Dendritic cell treated with granulocyte-macrophage colony-stimulating factor and Interleukin-4, amounts not matched to agents 40 ng/mL and 50 ng/mL, for 4 days (primary cell): Measurements from ENCODE around the gene CAPN8.

Experiments used
- H3K27ac Mint-ChIP-seq: one replicate; pipeline ENCODE4 v1.8.0; 2022; ENCODE audit warnings: mild to moderate bottlenecking, mixed read lengths
- H3K27me3 Mint-ChIP-seq: one replicate; pipeline ENCODE4 v1.8.0; 2022; ENCODE audit warnings: mild to moderate bottlenecking, mixed read lengths
- H3K36me3 Mint-ChIP-seq: one replicate; pipeline ENCODE4 v1.8.0; 2022; ENCODE audit warnings: low read depth, mixed read lengths
- H3K4me1 Mint-ChIP-seq: one replicate; pipeline ENCODE4 v1.8.0; 2022; ENCODE audit warnings: low read depth, mixed read lengths
- H3K4me3 Mint-ChIP-seq: one replicate; pipeline ENCODE4 v1.8.0; 2022; ENCODE audit warnings: mild to moderate bottlenecking, moderate library complexity, mixed read lengths
- H3K9me3 Mint-ChIP-seq: one replicate; pipeline ENCODE4 v1.8.0; 2022; ENCODE audit warnings: mixed read lengths
- intact Hi-C: fragments of 100-400 bp; cut with micrococcal nuclease; formaldehyde crosslinking; loops from one replicate; pipeline ENCODE4 v1.15.0; 2022

Gene CAPN8

DNA sequence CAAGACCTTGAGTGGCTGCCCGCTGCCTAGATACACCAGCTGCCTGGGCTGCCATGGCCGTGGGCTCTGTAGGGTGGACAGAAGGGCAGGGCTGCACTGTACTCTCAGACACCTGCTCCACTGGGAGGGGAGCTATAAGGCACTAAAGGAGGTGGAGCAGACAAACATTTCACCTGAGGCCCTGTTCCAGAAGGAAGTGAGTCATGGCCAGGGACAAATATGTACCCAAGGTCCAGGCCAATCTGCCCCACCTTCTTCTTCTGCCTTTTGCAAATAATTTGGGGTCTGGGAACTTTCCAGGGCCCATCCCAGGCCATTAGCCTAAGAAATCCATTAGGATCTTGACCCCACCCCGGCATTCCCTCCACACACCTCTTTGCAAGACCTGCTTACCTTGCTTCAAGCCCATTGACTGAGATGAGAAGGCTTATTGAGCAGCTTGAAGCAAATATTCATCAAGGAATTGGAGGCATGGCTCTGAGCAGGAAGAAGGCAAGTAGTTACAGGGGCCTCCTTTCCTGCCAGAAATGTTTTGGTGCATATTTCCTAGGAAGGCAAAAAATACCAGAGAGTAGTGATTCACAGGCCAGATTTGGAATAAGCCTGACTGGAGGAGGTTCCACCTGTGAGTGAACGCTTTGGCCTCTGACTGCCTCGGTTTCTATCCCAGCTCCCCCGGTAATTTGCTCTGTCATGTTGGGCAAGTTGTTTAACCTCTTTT, at the start of gene CAPN8:
Gene CAPN8 (minus strand): TSS at position 110 of the 721 bp plus-strand sequence. CDS start 55 bp downstream, at position 55.
- Mint-ChIP-seq H3K27ac (no peak within 1 kb of the TSS), H3K4me1 (peaks cover 3% of the 10 kb centered on the region), H3K4me3 (no peak within 1 kb of the TSS), H3K9me3 (no peaks in the 10 kb centered on the region), H3K27me3 (peaks cover 18% of the 10 kb centered on the region), H3K36me3 (no peaks in the 10 kb centered on the region)
- intact Hi-C loops = no loop called here

DNA sequence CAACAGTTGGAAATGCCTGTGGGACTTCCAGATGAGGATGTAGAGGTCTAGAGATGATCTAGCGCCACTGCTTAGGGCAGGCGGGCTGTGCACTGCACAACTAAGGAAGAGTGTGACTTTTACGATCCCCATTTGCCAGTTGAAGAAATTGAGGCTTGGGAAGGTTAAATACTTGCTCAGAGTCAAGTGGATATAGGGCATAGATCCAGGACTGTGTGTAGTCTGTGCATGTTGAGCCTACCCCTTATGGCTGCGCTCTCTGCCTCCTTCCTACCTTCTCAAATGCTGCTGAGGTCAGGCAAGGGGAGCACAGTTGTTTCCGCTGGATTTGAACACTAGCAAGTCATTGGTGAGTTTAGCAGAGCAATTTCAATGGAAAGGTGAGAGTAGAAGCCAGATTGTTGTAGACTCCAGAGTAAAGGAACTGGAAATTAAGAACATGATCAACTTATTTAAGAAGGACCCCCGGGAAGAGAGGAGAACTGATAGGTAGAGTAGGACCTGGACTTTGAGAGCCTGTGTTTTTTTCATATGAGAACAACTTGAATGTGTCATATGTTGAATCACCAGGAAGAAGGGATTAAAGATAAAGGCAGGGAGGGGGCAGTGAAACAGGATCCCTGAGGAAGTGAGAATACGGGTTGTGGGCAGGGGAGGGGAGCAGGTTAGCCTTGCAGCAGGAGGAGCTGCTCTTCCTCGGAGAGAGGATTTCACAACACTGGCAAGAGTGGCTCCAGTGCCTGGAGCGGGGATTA, 49.5 kb upstream of the CAPN8 start:
- Mint-ChIP-seq H3K4me3 (peak overlapping the region; percentile 49), H3K27me3 (no peaks in the 10 kb centered on the region), H3K9me3 (no peaks in the 10 kb centered on the region), H3K36me3 (peaks cover 48% of the 10 kb centered on the region), H3K4me1 (peaks cover 65% of the 10 kb centered on the region), H3K27ac (peak overlapping the region; percentile 54)
- intact Hi-C loops = loop anchor here (5.0 to 10.0 kb wide), 2 partner anchors 130 to 617 kb away; partner anchors contain the start of genes NVL and TP53BP2

DNA sequence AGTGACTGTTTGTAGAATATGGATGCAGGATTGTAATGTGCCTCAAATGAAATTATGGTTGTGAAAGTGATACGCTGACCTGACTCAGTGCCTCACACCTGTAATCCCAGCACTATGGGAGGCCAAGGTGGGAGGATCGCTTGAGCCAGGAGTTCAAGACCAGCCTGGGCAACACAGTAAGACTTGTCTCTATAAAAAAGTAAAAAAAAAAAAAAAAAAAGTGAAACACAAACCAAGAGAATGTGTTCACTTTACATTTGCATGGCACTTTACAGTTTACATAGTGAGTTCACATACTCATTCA, 48.9 kb upstream of the CAPN8 start:
- Mint-ChIP-seq H3K36me3 (peaks cover 41% of the 10 kb centered on the region), H3K4me1 (peaks cover 60% of the 10 kb centered on the region), H3K9me3 (no peaks in the 10 kb centered on the region), H3K4me3 (no peak overlapping the region), H3K27me3 (no peaks in the 10 kb centered on the region), H3K27ac (peak overlapping the region; percentile 94)
- intact Hi-C loops = loop anchor here (5.0 to 10.0 kb wide), 2 partner anchors 130 to 618 kb away; partner anchors contain the start of genes NVL and TP53BP2

DNA sequence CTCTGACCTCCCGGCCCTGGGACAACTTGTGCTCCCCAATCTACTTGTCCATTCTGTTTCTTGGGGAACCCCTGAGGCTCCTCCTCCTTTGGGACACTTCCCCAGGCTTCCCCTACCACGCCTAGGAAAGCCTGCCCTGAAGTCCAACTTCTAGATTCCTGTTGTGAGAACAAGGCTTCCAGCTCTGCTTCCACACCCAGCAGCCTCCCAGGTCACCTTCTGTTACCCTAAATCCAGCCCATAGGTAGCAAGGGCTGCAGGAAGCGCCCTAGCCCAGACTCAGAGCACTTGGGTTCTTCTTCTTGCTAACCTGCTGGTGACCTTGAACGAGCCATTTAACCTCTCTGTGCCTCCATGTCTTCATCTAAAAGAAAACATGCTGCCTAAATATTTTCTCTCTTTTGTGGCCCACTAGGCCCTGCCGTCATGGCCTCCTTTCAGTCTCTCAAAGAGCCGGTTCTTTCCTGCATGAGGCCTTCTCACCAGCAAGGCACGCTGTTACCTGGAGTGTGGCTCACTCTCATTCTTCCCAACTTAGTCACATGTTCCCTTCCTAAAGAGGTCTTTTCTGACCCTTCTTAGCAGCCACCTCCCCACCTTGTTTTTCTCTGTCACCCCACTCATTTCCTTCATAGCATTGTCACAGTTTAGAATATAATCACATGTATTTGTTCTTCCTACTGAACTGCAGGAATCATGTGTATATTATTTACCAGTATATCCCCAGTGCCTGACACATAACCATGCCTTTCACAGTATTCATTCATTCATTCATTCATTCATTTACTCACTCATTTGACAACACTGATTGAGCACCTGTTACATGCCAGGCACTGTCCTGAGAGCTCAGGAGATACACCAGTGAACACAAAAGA, 48.3 kb upstream of the CAPN8 start:
- Mint-ChIP-seq H3K4me3 (peak overlapping the region; percentile 97), H3K36me3 (peaks cover 35% of the 10 kb centered on the region), H3K27ac (peak overlapping the region; percentile 94), H3K9me3 (no peaks in the 10 kb centered on the region), H3K27me3 (peaks cover 3% of the 10 kb centered on the region), H3K4me1 (peaks cover 63% of the 10 kb centered on the region)
- intact Hi-C loops = loop anchor here (1.0 to 10.0 kb wide), 4 partner anchors 13 to 619 kb away; partner anchors contain the start of genes NVL and TP53BP2

DNA sequence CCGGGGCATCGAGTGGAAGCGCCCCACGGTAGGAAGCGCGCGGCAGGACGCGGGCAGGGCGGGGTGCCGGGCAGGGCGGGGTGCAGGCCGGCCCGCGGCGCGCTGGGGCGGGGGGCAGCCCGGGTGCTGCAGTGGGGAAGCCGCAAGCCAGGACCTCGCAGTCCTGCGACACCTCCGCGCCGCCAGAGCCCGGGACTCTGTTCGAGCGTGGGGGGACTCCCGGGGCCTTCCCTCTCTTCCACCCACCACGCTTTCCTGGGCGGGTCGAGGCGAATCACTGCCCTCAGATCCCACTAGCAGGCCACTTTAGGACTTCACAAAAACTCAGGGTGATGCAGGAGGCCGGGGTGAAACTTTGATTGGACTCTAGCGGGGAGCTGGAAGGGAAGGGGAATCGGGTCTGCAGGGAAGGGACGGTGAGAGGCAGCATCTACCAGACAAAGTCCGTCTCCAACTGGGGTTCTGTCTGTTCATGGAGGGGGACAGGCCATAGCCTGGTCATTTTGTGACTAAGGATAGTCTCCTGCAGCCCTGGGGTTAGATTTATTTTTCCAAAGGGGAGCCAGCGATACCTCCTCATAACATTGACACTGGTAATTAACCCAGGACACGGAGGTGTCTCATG, 47.5 kb upstream of the CAPN8 start:
- intact Hi-C loops = loop anchor here (1.0 to 10.0 kb wide), 4 partner anchors 14 to 619 kb away; partner anchors contain the start of genes NVL and TP53BP2
- peak overlapping the region; percentile 97 for H3K4me3 Mint-ChIP-seq
- H3K36me3 Mint-ChIP-seq = peaks cover 29% of the 10 kb centered on the region
- H3K4me1 Mint-ChIP-seq = peaks cover 63% of the 10 kb centered on the region
- H3K27ac Mint-ChIP-seq = peak overlapping the region; percentile 94
- H3K27me3 Mint-ChIP-seq = peaks cover 8% of the 10 kb centered on the region
- no peaks in the 10 kb centered on the region for H3K9me3 Mint-ChIP-seq

DNA sequence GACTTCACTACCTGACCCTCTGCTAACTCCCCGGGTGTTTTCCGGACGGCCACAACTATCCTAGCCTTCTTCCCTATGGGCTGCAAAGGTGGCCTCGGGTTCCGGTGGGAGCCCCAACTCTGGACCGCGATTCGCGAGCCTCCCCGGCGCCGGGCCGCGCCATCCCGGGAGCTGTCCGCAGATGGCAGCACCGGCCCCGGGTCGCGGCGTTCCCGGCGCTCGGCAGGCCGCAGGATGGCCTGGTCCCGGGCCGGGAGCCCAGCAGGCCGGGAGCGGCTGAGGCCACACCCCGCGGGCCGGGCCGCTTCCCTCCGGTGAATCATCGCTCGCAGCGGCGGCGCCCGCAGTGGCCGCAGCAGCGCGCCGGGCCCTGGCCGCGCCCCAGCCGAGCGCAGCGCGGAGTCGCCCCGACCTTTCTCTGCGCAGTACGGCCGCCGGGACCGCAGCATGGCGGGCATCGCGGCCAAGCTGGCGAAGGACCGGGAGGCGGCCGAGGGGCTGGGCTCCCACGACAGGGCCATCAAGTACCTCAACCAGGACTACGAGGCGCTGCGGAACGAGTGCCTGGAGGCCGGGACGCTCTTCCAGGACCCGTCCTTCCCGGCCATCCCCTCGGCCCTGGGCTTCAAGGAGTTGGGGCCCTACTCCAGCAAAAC, 46.8 kb upstream of the CAPN8 start, which contains the start of gene CAPN2:
Gene CAPN2 (plus strand): TSS at position 346 of the 656 bp plus-strand sequence. CDS start 102 bp downstream, at position 448.
- H3K4me3 Mint-ChIP-seq = peak within 1 kb of the TSS; percentile 97
- peak within 1 kb of the TSS; percentile 94 for H3K27ac Mint-ChIP-seq
- intact Hi-C loops = loop anchor here (2.0 to 10.0 kb wide), 3 partner anchors 14 to 620 kb away; partner anchors contain the start of genes NVL and TP53BP2
- no peaks in the 10 kb centered on the region for H3K9me3 Mint-ChIP-seq
- peaks cover 63% of the 10 kb centered on the region for H3K4me1 Mint-ChIP-seq
- H3K36me3 Mint-ChIP-seq = peaks cover 24% of the 10 kb centered on the region
- H3K27me3 Mint-ChIP-seq = peaks cover 8% of the 10 kb centered on the region

DNA sequence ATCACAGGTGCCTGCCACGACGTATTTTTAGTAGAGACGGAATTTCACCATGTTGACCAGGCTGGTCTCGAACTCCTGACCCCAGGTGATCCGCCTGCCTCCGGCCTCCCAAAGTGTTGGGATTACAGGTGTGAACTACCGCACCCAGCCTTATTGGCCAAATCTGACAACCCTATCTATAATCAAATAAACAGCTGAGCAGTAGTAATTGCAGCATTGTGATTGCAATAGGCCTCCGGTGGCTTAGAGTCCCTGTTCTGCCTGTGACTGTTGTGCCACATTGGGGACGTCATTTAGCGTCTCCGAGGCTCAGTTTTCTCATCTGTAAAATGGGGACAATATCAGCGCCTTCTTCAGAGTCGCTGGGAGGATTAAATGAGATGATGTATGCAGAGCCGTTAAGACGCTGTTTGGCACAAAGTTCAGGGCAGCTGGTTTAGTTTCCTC, 46.3 kb upstream of the CAPN8 start:
- no peaks in the 10 kb centered on the region for H3K9me3 Mint-ChIP-seq
- H3K4me1 Mint-ChIP-seq = peaks cover 62% of the 10 kb centered on the region

DNA sequence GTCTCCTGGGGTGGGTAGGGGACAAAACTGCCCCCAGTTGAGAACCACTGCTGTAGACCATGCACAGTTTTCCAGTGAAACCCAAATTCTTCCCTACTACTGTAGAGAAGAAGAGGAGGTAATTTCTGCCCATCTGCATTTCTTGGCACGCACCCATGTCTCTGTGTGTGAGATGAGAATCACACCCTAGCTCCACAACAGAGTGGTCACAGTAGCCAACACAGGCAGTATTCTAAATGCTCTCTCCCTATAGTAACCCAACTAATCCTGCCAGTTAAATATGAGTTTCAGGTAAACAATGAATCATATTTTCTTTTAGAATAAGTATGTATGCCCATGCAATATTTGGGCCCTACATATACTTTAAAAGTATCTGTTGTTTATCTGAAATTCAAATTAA, 45.7 kb upstream of the CAPN8 start:
- no peak overlapping the region for H3K27ac Mint-ChIP-seq
- intact Hi-C loops = loop anchor here (5.0 to 10.0 kb wide), 2 partner anchors 134 to 621 kb away; partner anchors contain the start of genes NVL and TP53BP2
- peaks cover 56% of the 10 kb centered on the region for H3K4me1 Mint-ChIP-seq
- H3K9me3 Mint-ChIP-seq = no peaks in the 10 kb centered on the region
- H3K36me3 Mint-ChIP-seq = peaks cover 16% of the 10 kb centered on the region
- no peak overlapping the region for H3K4me3 Mint-ChIP-seq
- peaks cover 8% of the 10 kb centered on the region for H3K27me3 Mint-ChIP-seq

More for the DNA sequence above, 46.3 kb upstream of the CAPN8 start:
- Mint-ChIP-seq H3K4me3 (peak overlapping the region; percentile 52), H3K27me3 (peaks cover 8% of the 10 kb centered on the region), H3K27ac (peak overlapping the region; percentile 94), H3K36me3 (peaks cover 18% of the 10 kb centered on the region)
- intact Hi-C loops = loop anchor here (2.0 to 10.0 kb wide), 3 partner anchors 15 to 621 kb away; partner anchors contain the start of genes NVL and TP53BP2

DNA sequence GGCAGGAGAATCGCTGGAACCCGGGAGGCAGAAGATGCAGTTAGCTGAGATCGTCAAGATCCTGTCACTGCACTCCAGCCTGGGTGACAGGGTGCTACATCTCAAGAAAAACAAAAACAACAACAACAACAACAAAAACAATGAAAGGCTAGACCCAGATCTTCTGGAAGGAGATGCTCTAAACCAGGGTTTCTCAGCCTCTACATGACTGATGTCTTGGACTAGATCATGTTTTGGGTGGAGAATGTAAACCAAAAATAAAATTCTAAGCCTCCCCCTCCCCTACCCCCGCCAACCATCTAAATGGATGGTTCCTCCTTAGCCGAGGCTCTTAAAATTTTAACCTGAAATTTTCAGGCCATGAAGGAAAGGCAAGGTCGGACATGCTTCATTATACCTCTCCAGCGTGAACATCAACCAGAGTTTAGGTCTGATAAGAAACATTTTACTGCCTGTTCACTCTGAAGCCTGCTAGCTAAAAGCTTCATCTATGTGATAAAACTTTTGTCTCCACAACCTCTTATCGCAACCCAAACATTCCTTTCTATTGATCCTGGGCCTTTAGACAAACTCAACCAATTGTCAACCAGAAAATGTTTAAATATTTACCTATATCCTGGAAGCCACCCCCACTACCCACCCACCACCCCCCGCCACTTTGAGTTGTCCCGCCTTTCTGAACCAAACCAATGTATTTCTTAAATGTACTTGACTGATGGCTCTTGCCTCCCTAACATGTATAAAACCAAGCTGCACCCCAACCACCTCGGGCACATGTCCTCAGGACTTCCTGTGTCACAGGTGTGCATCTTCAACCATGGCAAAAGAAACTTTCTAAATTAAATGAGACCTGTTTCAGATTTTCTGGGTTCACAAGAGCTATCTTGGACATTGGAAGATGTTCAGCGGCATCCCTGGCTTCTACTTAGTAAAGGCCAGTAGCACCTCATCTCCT, 45.0 kb upstream of the CAPN8 start:
- no peak overlapping the region for H3K27ac Mint-ChIP-seq
- H3K27me3 Mint-ChIP-seq = peaks cover 8% of the 10 kb centered on the region
- H3K36me3 Mint-ChIP-seq = peaks cover 16% of the 10 kb centered on the region
- H3K4me1 Mint-ChIP-seq = peaks cover 50% of the 10 kb centered on the region
- H3K4me3 Mint-ChIP-seq = no peak overlapping the region
- intact Hi-C loops = loop anchor here (5.0 to 10.0 kb wide), 2 partner anchors 134 to 622 kb away; partner anchors contain the start of genes NVL and TP53BP2
- no peaks in the 10 kb centered on the region for H3K9me3 Mint-ChIP-seq

DNA sequence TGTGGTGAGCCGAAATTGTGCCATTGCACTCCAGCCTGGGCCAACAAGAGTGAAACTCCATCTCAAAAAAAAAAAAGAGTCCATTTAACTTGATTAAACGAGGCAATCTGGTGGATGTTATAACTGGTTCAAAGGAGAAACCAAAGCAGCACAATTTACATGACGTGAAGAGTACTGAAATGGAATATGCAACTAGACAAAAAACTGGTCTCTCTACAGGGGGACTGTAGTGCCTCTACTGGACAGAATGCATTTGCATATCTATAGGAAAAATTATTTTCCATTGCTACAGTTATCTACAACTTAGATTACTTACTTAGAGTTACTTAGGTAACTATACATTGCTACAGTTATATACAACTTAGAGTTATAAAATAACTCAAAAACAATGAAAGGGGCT, 44.1 kb upstream of the CAPN8 start:
- Mint-ChIP-seq H3K36me3 (peaks cover 16% of the 10 kb centered on the region), H3K4me3 (no peak overlapping the region), H3K4me1 (peaks cover 50% of the 10 kb centered on the region), H3K27ac (no peak overlapping the region), H3K27me3 (peaks cover 11% of the 10 kb centered on the region), H3K9me3 (no peaks in the 10 kb centered on the region)
- intact Hi-C loops = no loop called here

DNA sequence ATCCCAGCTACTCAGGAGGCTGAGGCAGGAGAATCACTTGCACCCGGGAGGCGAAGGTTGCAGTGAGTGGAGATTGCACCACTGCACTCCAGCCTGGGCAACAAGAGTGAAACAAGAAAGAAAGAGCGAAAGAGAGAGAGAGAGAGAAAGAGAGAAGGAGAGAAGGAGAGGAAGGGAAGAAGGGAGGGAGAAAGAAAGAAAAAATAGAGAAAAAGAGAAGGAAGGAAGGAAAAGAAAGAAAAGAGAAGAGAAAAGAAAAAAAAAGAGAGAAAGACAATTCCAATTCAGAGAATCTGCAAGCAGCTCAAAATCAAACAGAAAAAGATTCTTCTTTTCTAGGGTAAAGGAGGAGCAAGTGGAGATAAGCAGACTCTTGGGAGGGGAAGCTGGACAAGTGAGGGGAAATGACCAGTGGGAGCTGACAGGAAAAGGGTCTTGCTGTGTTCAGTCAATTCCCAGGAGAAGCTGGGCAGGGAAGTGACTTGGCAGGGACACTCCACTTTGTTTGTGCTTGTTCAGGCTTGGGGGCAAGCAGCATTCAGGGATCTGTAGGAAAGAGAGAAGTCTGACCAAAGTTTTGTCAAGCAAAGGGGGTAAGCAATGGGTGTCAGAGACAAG, 43.3 kb upstream of the CAPN8 start:
- no peak overlapping the region for H3K27ac Mint-ChIP-seq
- H3K9me3 Mint-ChIP-seq = no peaks in the 10 kb centered on the region
- no peak overlapping the region for H3K4me3 Mint-ChIP-seq
- intact Hi-C loops = no loop called here
- peaks cover 11% of the 10 kb centered on the region for H3K36me3 Mint-ChIP-seq
- H3K4me1 Mint-ChIP-seq = peaks cover 46% of the 10 kb centered on the region
- peaks cover 11% of the 10 kb centered on the region for H3K27me3 Mint-ChIP-seq
